Ureter (tissue), 1 donor: ENCODE results near the gene DNPH1. TPM values are rescaled to one million over a fixed set of nuclear protein-coding genes. Genes with fewer than 3 reads are reported as not detected.
A peak's percentile ranks its signal among the peaks of the same experiment; 100 is the strongest.

ENCODE experiments used
- DNase-seq: peaks from one replicate; pipeline ENCODE4 v3.0.0-alpha.2; 2020; ENCODE audit warnings: low spot score
- total RNA-seq: library from RNA; stranded (reverse); gene quantifications from one replicate; pipeline ENCODE4 v1.2.4, GENCODE V29; 2023
- donor health status: DM: yes; HTN: yes; CAD: no.

The DNPH1 gene
- total RNA-seq, 1 donor from 2014 or later: 42.8 TPM

DNA sequence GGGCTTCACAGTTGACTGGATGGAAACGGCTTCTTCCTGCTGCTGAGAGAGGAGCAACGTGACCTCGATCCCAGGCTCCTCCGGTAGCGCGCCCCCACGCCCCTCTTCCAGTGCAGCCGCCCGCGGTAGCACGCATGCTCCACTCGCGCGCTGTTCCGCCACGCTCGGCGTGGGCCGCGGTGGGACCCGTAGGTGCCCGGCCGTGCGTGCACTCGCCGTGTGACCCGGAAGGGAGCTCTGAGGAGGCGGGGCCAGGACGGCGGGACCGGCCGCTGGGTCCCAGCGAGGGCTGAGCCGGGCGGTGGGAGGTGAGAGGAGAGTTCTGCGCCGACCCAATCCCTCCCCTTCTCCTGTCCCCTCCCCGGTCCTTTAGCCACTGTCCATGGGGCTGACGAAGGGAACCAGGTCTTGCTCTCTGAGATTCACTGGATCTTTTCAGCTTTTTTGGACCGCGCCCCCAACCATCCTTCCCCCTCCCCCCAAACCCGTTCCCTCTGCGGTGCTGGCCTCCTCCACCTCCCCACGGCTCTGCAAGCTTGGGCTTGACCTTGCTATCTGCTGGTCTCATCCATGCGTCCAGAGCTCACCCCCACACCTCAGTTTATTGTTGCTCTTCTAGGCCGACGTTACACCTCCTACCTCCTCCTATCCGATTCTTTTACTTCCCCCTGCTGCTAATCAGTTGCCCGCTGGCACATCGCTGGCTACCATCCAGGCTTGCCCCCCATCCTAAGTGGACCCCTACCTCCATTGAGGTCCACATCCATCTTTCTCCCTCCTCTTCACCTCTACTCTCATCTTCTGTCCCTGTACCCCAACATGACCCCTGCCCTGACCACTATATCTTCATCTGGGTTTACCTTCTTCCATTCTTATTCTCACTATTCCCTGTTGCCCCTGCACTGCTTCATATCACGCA, 47.1 kb downstream of the DNPH1 start, which contains the start of gene CUL9:
Gene CUL9, plus strand, starts transcription at position 255 of the 919 bp plus-strand sequence. CDS start 2,115 bp downstream, outside the sequence.
- DNase-seq: peak; percentile 86

GRCh38 chr6:43181621-43181941, 47.7 kb downstream of the DNPH1 start:
- DNase-seq: no peak

GRCh38 chr6:43180985-43181384, 48.3 kb downstream of the DNPH1 start:
- DNase-seq: no peak

DNA sequence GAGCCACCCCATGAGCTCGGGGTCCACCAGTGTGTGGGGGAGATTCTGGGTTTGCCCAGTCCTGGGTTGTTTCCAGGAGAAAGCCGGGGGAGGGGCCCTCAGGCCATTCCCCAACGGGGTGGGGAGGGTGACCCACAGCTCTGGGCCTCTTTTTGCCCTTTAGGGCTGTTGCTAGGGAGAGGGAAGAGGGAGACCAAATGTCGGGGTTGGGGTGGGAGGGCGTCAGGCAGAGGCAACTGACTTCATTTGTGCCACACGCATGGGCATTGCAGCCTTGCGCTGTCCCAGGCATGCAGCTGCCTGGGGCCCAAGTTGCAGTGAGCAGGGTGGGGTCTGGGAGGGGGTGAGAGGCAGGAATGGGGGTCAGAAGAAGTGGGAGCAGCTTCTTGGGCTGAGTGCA, 49.2 kb downstream of the DNPH1 start:
- DNase-seq: no peak

DNA sequence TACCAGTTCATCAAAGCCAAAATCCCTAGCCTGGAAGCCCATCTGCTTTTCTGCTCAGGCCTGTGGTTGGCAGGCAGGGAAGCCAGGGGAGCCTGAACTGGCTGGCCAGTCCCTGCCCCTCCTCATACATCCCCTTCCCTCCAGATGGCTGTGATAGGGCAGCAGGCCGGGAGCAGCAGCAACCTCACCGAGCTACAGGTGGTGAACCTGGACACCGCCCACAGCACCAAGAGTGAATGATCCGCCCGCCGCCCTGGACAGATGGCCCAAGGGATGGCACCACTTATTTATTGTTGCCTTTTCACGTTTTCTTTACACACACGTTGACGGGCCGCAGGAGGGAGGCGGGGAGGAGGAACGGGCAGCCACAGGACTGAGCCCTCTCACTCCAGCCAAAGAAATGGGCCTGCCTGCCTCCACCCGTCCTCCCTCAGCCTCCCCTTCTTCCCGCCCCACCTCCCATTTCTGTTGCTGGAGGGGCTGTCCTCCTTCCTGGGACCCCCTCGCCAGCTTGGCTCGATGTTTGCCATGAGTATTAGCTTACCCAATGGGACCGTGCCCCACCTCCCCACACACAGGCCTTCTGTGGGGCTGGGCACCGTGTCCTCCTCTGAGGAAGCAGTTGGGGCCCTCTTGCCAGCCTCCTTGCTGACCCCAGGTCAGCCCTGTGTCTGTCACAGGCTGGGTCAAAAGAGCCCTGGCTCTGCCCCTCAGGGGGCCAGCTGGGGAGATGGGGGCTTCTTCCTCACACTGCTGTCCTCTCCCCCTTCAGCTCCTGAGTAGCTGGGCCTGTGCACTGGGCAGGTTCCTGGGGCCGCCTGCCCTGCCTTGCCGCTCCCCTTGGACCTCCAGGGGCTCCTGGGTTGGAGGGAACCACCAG, 50.1 kb downstream of the DNPH1 start:
- DNase-seq: no peak

GRCh38 chr6:43178150-43178549, 51.1 kb downstream of the DNPH1 start:
- no peak for DNase-seq

DNA sequence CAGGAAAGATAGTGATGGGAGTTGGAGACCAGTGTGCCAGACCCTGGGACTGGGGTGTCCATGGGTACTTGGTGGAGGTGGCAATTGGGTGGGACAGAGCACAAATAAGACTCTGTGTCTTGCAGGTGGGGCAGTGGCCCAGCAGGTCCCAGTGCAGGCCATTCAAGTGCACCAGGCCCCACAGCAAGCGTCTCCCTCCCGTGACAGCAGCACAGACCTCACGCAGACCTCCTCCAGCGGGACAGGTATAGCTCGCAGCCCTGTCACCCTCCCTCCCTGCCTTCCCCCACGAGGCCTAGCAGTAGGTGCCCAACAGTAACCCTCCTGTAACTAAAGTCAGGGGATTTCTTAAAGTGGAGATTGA, 52.9 kb downstream of the DNPH1 start:
- no peak for DNase-seq

GRCh38 chr6:43175676-43176422, 53.4 kb downstream of the DNPH1 start:
- DNase-seq: no peak

Other genes starting within 250 kb of the DNPH1 start
- 24.7 TPM for gene PPP2R5D, start 244.9 kb downstream of the DNPH1 start, total RNA-seq
- 71.2 TPM for gene MEA1, start 215.5 kb downstream of the DNPH1 start, total RNA-seq
- gene KLHDC3, start 215.2 kb downstream of the DNPH1 start, total RNA-seq: 40.3 TPM
- gene RRP36, start 207.9 kb downstream of the DNPH1 start, total RNA-seq: 58.9 TPM
- 28.8 TPM for gene CUL7, start 175.6 kb downstream of the DNPH1 start, total RNA-seq
- 33.0 TPM for gene MRPL2, start 170.0 kb downstream of the DNPH1 start, total RNA-seq
- 23.8 TPM for gene KLC4, start 169.8 kb downstream of the DNPH1 start, total RNA-seq
- gene PTK7, start 153.2 kb downstream of the DNPH1 start, total RNA-seq: 52.0 TPM
- 55.7 TPM for gene SRF, start 58.2 kb downstream of the DNPH1 start, total RNA-seq
- gene CUL9, start 47.3 kb downstream of the DNPH1 start, total RNA-seq: 71.7 TPM
- not detected for gene TTBK1, start 14.0 kb upstream of the DNPH1 start, total RNA-seq
- gene SLC22A7, start 68.8 kb upstream of the DNPH1 start, total RNA-seq: not detected
- gene CRIP3, start 79.3 kb upstream of the DNPH1 start, total RNA-seq: 1.5 TPM
- 14.7 TPM for gene ZNF318, start 140.2 kb upstream of the DNPH1 start, total RNA-seq
- 52.7 TPM for gene ABCC10, start 198.1 kb upstream of the DNPH1 start, total RNA-seq
- 3.2 TPM for gene DLK2, start 226.1 kb upstream of the DNPH1 start, total RNA-seq
- 36.5 TPM for gene TJAP1, start 248.1 kb upstream of the DNPH1 start, total RNA-seq